H1 (cell line): ENCODE data around the gene ABHD6. TPM values are rescaled to one million over a fixed set of nuclear protein-coding genes. Genes with fewer than 3 reads are reported as not detected.

Experiments used
- CHD1 ChIP-seq: IDR thresholded peaks from 2 replicates; pipeline ENCODE4 v1.6.1; 2012; ENCODE audit warnings: low read depth, low read length, improper control_type of control experiment
- KDM4A ChIP-seq: IDR thresholded peaks from one replicate; pipeline ENCODE4 v1.7.1; 2012; ENCODE audit warnings: low read depth, mild to moderate bottlenecking, moderate library complexity, low read length, inconsistent platforms; ENCODE audit not compliant: severe bottlenecking
- POLR2AphosphoS5 ChIP-seq: IDR thresholded peaks from 2 replicates; pipeline ENCODE4 v1.6.1; 2011; ENCODE audit warnings: low read depth, low read length
- RBBP5 ChIP-seq: IDR thresholded peaks from 2 replicates; pipeline ENCODE4 v1.7.1; 2012; ENCODE audit warnings: low read depth, mild to moderate bottlenecking, inconsistent platforms, low read length, moderate library complexity, borderline replicate concordance
- SIX5 ChIP-seq: IDR thresholded peaks from 2 replicates; pipeline ENCODE4 v1.6.1; 2011; ENCODE audit warnings: mild to moderate bottlenecking, low read depth, low read length
- SP4 ChIP-seq: IDR thresholded peaks from 2 replicates; pipeline ENCODE4 v1.6.1; 2012; ENCODE audit warnings: low read length, inconsistent platforms
- SRF ChIP-seq: IDR thresholded peaks from 2 replicates; pipeline ENCODE4 v1.6.1; 2011; ENCODE audit warnings: mild to moderate bottlenecking, low read depth, low read length, moderate library complexity
- SUZ12 ChIP-seq: fragments of 200-600 bp; sonication (generic); IDR thresholded peaks from 2 replicates; pipeline ENCODE4 v1.6.1; 2012; ENCODE audit warnings: mild to moderate bottlenecking, inconsistent platforms, low read length, moderate library complexity, mixed read lengths
- TBP ChIP-seq: IDR thresholded peaks from 2 replicates; pipeline ENCODE4 v1.6.1; 2011; ENCODE audit warnings: low read depth, low read length, improper control_type of control experiment
- TCF12 ChIP-seq: IDR thresholded peaks from 2 replicates; pipeline ENCODE4 v1.6.1; 2011; ENCODE audit warnings: low read depth, mild to moderate bottlenecking, low read length
- TEAD4 ChIP-seq: IDR thresholded peaks from 2 replicates; pipeline ENCODE4 v1.6.1; 2012; ENCODE audit warnings: low read depth, low read length, inconsistent platforms, mixed read lengths
- polyA plus RNA-seq, 7 experiments: library from polyadenylated mRNA; depleted of rRNA in 3 of 7; stranded (reverse) in 5 of 7; unstranded in 2 of 7; fragments of >200 nt in 5 of 7; fragments of 200-250 nt in 2 of 7; gene quantifications; 1 replicate in 5 of 7; 2 replicates in 1 of 7; 4 replicates in 1 of 7; pipeline versions ENCODE4 v1.2.1 to v1.2.3, GENCODE V29; 2011 to 2013; ENCODE audit warnings: missing spikeins in 2 of 7, mixed read lengths in 2 of 7
- total RNA-seq: library from RNA; stranded (reverse); fragmentation: NEBNext Ultra II Directional; extraction: Animal tissue kit (Norgen Biotek cat#: 25700); gene quantifications from 2 replicates; pipeline ENCODE4 v1.2.1, GENCODE V29; 2021
- TF ChIP-seq, protein P1 (sequence below): fragments of 300-600 bp; sonication (generic); IDR thresholded peaks from 2 replicates; pipeline ENCODE4 v1.7.1; 2012; ENCODE audit warnings: low read length, moderate library complexity, mild to moderate bottlenecking, inconsistent platforms; ENCODE audit not compliant: insufficient replicate concordance
- TF ChIP-seq, protein P2 (sequence below): IDR thresholded peaks from 2 replicates; pipeline ENCODE4 v1.6.1; 2012; ENCODE audit warnings: inconsistent platforms

ABHD6 gene
- total and polyA plus RNA-seq, 2 of the 8 experiments (the other 6 are each of a cell fraction or from before 2014, with no cell fraction given): 5.9 to 6.6 TPM

DNA sequence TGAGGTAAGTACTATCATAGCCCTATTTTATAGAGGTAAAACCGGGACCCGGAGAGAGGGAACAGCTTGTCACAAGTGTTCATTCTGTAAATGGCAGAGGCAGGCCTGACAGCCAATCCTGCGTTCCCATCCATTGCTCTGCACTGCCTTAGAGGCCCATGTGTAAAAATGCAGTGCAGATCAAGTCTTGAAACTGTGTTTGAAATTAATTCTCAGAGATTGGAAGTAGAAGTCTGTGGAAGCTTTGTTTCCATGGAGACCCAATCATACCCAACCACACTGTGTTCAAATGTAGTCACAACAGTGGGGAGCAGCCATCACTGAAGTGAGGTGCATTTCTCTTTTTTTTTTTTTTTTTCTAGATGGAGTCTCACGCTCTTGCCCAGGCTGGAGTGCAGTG is 13.7 kb upstream of the ABHD6 start (continued):
- TF ChIP-seq, protein P1, sequence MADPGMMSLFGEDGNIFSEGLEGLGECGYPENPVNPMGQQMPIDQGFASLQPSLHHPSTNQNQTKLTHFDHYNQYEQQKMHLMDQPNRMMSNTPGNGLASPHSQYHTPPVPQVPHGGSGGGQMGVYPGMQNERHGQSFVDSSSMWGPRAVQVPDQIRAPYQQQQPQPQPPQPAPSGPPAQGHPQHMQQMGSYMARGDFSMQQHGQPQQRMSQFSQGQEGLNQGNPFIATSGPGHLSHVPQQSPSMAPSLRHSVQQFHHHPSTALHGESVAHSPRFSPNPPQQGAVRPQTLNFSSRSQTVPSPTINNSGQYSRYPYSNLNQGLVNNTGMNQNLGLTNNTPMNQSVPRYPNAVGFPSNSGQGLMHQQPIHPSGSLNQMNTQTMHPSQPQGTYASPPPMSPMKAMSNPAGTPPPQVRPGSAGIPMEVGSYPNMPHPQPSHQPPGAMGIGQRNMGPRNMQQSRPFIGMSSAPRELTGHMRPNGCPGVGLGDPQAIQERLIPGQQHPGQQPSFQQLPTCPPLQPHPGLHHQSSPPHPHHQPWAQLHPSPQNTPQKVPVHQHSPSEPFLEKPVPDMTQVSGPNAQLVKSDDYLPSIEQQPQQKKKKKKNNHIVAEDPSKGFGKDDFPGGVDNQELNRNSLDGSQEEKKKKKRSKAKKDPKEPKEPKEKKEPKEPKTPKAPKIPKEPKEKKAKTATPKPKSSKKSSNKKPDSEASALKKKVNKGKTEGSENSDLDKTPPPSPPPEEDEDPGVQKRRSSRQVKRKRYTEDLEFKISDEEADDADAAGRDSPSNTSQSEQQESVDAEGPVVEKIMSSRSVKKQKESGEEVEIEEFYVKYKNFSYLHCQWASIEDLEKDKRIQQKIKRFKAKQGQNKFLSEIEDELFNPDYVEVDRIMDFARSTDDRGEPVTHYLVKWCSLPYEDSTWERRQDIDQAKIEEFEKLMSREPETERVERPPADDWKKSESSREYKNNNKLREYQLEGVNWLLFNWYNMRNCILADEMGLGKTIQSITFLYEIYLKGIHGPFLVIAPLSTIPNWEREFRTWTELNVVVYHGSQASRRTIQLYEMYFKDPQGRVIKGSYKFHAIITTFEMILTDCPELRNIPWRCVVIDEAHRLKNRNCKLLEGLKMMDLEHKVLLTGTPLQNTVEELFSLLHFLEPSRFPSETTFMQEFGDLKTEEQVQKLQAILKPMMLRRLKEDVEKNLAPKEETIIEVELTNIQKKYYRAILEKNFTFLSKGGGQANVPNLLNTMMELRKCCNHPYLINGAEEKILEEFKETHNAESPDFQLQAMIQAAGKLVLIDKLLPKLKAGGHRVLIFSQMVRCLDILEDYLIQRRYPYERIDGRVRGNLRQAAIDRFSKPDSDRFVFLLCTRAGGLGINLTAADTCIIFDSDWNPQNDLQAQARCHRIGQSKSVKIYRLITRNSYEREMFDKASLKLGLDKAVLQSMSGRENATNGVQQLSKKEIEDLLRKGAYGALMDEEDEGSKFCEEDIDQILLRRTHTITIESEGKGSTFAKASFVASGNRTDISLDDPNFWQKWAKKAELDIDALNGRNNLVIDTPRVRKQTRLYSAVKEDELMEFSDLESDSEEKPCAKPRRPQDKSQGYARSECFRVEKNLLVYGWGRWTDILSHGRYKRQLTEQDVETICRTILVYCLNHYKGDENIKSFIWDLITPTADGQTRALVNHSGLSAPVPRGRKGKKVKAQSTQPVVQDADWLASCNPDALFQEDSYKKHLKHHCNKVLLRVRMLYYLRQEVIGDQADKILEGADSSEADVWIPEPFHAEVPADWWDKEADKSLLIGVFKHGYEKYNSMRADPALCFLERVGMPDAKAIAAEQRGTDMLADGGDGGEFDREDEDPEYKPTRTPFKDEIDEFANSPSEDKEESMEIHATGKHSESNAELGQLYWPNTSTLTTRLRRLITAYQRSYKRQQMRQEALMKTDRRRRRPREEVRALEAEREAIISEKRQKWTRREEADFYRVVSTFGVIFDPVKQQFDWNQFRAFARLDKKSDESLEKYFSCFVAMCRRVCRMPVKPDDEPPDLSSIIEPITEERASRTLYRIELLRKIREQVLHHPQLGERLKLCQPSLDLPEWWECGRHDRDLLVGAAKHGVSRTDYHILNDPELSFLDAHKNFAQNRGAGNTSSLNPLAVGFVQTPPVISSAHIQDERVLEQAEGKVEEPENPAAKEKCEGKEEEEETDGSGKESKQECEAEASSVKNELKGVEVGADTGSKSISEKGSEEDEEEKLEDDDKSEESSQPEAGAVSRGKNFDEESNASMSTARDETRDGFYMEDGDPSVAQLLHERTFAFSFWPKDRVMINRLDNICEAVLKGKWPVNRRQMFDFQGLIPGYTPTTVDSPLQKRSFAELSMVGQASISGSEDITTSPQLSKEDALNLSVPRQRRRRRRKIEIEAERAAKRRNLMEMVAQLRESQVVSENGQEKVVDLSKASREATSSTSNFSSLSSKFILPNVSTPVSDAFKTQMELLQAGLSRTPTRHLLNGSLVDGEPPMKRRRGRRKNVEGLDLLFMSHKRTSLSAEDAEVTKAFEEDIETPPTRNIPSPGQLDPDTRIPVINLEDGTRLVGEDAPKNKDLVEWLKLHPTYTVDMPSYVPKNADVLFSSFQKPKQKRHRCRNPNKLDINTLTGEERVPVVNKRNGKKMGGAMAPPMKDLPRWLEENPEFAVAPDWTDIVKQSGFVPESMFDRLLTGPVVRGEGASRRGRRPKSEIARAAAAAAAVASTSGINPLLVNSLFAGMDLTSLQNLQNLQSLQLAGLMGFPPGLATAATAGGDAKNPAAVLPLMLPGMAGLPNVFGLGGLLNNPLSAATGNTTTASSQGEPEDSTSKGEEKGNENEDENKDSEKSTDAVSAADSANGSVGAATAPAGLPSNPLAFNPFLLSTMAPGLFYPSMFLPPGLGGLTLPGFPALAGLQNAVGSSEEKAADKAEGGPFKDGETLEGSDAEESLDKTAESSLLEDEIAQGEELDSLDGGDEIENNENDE: no peak
- no peak for TF ChIP-seq SUZ12
- TF ChIP-seq TBP: no peak
- no peak for TF ChIP-seq SIX5
- no peak for TF ChIP-seq KDM4A
- no peak for TF ChIP-seq RBBP5
- TF ChIP-seq, protein P2, sequence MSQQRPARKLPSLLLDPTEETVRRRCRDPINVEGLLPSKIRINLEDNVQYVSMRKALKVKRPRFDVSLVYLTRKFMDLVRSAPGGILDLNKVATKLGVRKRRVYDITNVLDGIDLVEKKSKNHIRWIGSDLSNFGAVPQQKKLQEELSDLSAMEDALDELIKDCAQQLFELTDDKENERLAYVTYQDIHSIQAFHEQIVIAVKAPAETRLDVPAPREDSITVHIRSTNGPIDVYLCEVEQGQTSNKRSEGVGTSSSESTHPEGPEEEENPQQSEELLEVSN: no peak
- no peak for TF ChIP-seq CHD1
- no peak for TF ChIP-seq SRF
- TF ChIP-seq TCF12: no peak
- no peak for TF ChIP-seq SP4
- no peak for TF ChIP-seq POLR2AphosphoS5
- TF ChIP-seq TEAD4: no peak
